Gastroesophageal sphincter (tissue), 3 donors: ENCODE results near the gene THBS1.
A peak's percentile ranks its signal among the peaks of the same experiment; 100 is the strongest.

Experiments used
- CTCF ChIP-seq, 4 experiments: fragments of 200-600 bp in 2 of 4; fragments of 450-650 bp in 2 of 4; sonication (generic) in 1 of 4; IDR thresholded peaks; one replicate each; pipeline ENCODE4 v1.5.1; 2017 to 2019; ENCODE audit warnings: antibody characterized with exemption in 4 of 4, mild to moderate bottlenecking in 2 of 4, moderate library complexity in 2 of 4
- EP300 ChIP-seq: sonication (generic); formaldehyde crosslinking; IDR thresholded peaks from one replicate; pipeline ENCODE4 v1.6.1; 2017; ENCODE audit warnings: antibody characterized with exemption, mild to moderate bottlenecking
- POLR2AphosphoS5 ChIP-seq: sonication (generic); formaldehyde crosslinking; IDR thresholded peaks from one replicate; pipeline ENCODE4 v1.6.1; 2017; ENCODE audit warnings: antibody characterized with exemption

DNA sequence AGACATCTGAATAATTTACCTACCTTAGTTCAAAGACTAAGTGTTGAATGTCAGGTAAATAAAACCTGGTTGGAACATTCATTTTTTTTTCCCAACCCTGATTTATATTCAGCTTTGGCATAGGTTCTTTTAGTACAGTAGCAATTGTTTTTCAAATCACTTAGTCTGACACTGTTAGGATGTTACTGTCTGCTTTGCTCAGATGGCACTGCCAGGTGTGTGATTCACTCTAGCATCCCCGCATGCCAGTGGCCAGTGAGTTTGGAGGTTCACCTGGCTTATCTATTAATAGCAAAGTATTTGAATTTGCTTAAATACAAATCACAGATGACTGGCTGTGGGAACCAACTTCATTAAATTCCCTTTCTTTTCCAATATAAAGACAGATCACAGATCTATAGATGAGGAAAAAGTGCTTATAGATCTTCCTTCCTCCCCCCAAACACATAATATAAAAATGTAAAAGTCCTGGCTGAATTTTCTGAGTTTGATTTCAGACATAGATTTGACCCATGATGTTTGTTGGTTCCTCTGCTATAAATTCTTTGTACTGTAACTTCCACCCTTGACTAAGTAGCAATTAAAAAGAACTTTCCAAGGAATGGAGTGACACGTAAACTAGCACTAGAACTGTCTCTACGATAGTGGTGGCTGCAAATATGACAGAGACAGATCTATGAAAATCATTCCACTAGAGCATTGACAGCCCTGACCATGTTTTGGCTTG, 3.9 kb downstream of the THBS1 start:
- TF ChIP-seq CTCF (IDR thresholded peaks at IDR 0.05) = no peak
- TF ChIP-seq EP300 = no peak
- TF ChIP-seq POLR2AphosphoS5 = peak; percentile 48
